HG02759 (cell line): ENCODE data around the gene IGFALS.

ENCODE experiments used
- ATAC-seq: cut with Tn5 transposase; IDR thresholded peaks from one replicate; pipeline ENCODE4 v1.9.1; 2021; ENCODE audit warnings: mild to moderate bottlenecking, moderate library complexity; ENCODE audit not compliant: unreplicated experiment

Gene IGFALS

GRCh38 chr16:1767116-1767994 lies 26.1 kb downstream of the IGFALS start:
- no peak for ATAC-seq

GRCh38 chr16:1766701-1767100 lies 26.8 kb downstream of the IGFALS start:
- ATAC-seq = no peak

- no peak for ATAC-seq
Measured at GRCh38 chr16:1766231-1766630, 27.3 kb downstream of the IGFALS start.

- ATAC-seq = no peak
Measured at GRCh38 chr16:1765826-1766225, 27.7 kb downstream of the IGFALS start.

GRCh38 chr16:1764971-1765370 lies 28.5 kb downstream of the IGFALS start:
- ATAC-seq = no peak

- no peak for ATAC-seq
Measured at GRCh38 chr16:1763521-1764511, 29.7 kb downstream of the IGFALS start.

GRCh38 chr16:1762879-1763520 lies 30.5 kb downstream of the IGFALS start:
- ATAC-seq = no peak

GRCh38 chr16:1762196-1762878 lies 31.2 kb downstream of the IGFALS start:
- ATAC-seq = no peak

GRCh38 chr16:1761751-1762150 lies 31.8 kb downstream of the IGFALS start:
- no peak for ATAC-seq

GRCh38 chr16:1760911-1761310 lies 32.6 kb downstream of the IGFALS start:
- no peak for ATAC-seq

GRCh38 chr16:1759511-1759910 lies 34.0 kb downstream of the IGFALS start:
- ATAC-seq = no peak

- ATAC-seq = no peak
Measured at GRCh38 chr16:1758923-1759322, 34.6 kb downstream of the IGFALS start.

- no peak for ATAC-seq
Measured at GRCh38 chr16:1757714-1758461, 35.6 kb downstream of the IGFALS start.

- no peak for ATAC-seq
Measured at GRCh38 chr16:1754204-1754603, 39.3 kb downstream of the IGFALS start.

GRCh38 chr16:1752853-1753252 lies 40.7 kb downstream of the IGFALS start:
- ATAC-seq = no peak

GRCh38 chr16:1751946-1752345 lies 41.6 kb downstream of the IGFALS start:
- no peak for ATAC-seq

GRCh38 chr16:1749152-1750117 lies 44.1 kb downstream of the IGFALS start:
- no peak for ATAC-seq

GRCh38 chr16:1747934-1748333 lies 45.6 kb downstream of the IGFALS start:
- no peak for ATAC-seq
